Lower lobe of right lung (tissue), 2 donors: Measurements from ENCODE around the gene ZNF302. TPM values are rescaled to one million over a fixed set of nuclear protein-coding genes. Genes with fewer than 3 reads are reported as not detected.

Experiments
- ATAC-seq, 2 donors: fragments of 200-7000 bp; cut with Tn5 transposase; one replicate each; pipeline ENCODE4 v1.9.1; 2020 to 2022; ENCODE audit warnings: mild to moderate bottlenecking in 2 of 2, moderate library complexity in 2 of 2
- DNase-seq: peaks from one replicate; pipeline ENCODE4 v3.0.0-alpha.2; 2020
- H3K27ac ChIP-seq: fragments of 200-600 bp; one replicate; pipeline ENCODE4 v1.8.0; 2022
- H3K27me3 ChIP-seq: fragments of 200-600 bp; one replicate; pipeline ENCODE4 v1.8.0; 2022; ENCODE audit warnings: low read depth
- H3K36me3 ChIP-seq: fragments of 200-600 bp; one replicate; pipeline ENCODE4 v1.8.0; 2022; ENCODE audit warnings: mild to moderate bottlenecking
- H3K4me1 ChIP-seq: fragments of 200-600 bp; one replicate; pipeline ENCODE4 v1.8.0; 2022
- H3K4me3 ChIP-seq: fragments of 200-600 bp; one replicate; pipeline ENCODE4 v1.8.0; 2022; ENCODE audit warnings: mild to moderate bottlenecking
- H3K9me3 ChIP-seq: fragments of 200-600 bp; one replicate; pipeline ENCODE4 v1.8.0; 2022
- CTCF ChIP-seq: fragments of 200-600 bp; IDR thresholded peaks from one replicate; pipeline ENCODE4 v1.8.0; 2022; ENCODE audit warnings: antibody characterized with exemption, mild to moderate bottlenecking
- intact Hi-C: fragments of 100-400 bp; cut with DNase I; formaldehyde crosslinking; loops from one replicate; pipeline ENCODE4 v1.11.0; 2022
- total RNA-seq: library from RNA; stranded (reverse); fragmentation: NEBNext Ultra II Directional; extraction: Animal tissue kit (Norgen Biotek cat#: 25700); gene quantifications from one replicate; pipeline ENCODE4 v1.2.1, GENCODE V29; 2021
- donor health status: DM: no; HTN: yes; CAD: no; lungs with severe emphysema.

Gene ZNF302
- total RNA-seq, 1 donor from 2014 or later: 27.2 TPM

- H3K27ac ChIP-seq: no peak overlapping the region
- no peaks in the 10 kb centered on the region for H3K27me3 ChIP-seq
- no peak for DNase-seq
- no peaks in the 10 kb centered on the region for H3K4me1 ChIP-seq
- no peak overlapping the region for H3K4me3 ChIP-seq
- TF ChIP-seq CTCF: no peak
- no peaks in the 10 kb centered on the region for H3K36me3 ChIP-seq
- ATAC-seq: no peak
- intact Hi-C loops: no loop called here
- peaks cover 25% of the 10 kb centered on the region for H3K9me3 ChIP-seq
These were observed 12.9 kb downstream of the ZNF302 start for GRCh38 chr19:34690372-34690771.

GRCh38 chr19:34692549-34692948, 15.1 kb downstream of the ZNF302 start:
- no peaks in the 10 kb centered on the region for H3K36me3 ChIP-seq
- no peak for DNase-seq
- intact Hi-C loops: no loop called here
- H3K27me3 ChIP-seq: no peaks in the 10 kb centered on the region
- peaks cover 4% of the 10 kb centered on the region for H3K9me3 ChIP-seq
- no peak for ATAC-seq
- H3K4me1 ChIP-seq: no peaks in the 10 kb centered on the region
- TF ChIP-seq CTCF: no peak
- H3K4me3 ChIP-seq: no peak overlapping the region
- H3K27ac ChIP-seq: no peak overlapping the region

- Histone ChIP-seq H3K36me3 (no peaks in the 10 kb centered on the region), H3K27me3 (no peaks in the 10 kb centered on the region), H3K27ac (no peak overlapping the region), H3K9me3 (no peaks in the 10 kb centered on the region), H3K4me1 (no peaks in the 10 kb centered on the region), H3K4me3 (no peak overlapping the region)
- no peak for ATAC-seq
- intact Hi-C loops: no loop called here
- no peak for DNase-seq
- no peak for TF ChIP-seq CTCF
These were observed 30.2 kb downstream of the ZNF302 start for GRCh38 chr19:34707661-34708060.

- H3K4me1 ChIP-seq: no peaks in the 10 kb centered on the region
- peaks cover 10% of the 10 kb centered on the region for H3K9me3 ChIP-seq
- no peak overlapping the region for H3K4me3 ChIP-seq
- DNase-seq (no peak), ATAC-seq (no peak)
- no peak overlapping the region for H3K27ac ChIP-seq
- H3K36me3 ChIP-seq: no peaks in the 10 kb centered on the region
- H3K27me3 ChIP-seq: no peaks in the 10 kb centered on the region
- no peak for TF ChIP-seq CTCF
- intact Hi-C loops: loop anchor here (5.0 kb wide), 1 partner anchor 75 kb away; no protein-coding TSS in a partner anchor
These were observed 34.4 kb downstream of the ZNF302 start for GRCh38 chr19:34711890-34712289.

- Histone ChIP-seq H3K27me3 (no peaks in the 10 kb centered on the region), H3K27ac (no peak overlapping the region), H3K4me3 (no peak overlapping the region), H3K36me3 (no peaks in the 10 kb centered on the region), H3K9me3 (peaks cover 10% of the 10 kb centered on the region), H3K4me1 (no peaks in the 10 kb centered on the region)
- TF ChIP-seq CTCF: peak; percentile 82
- intact Hi-C loops: loop anchor here (5.0 kb wide), 1 partner anchor 75 kb away; no protein-coding TSS in a partner anchor
- DNase-seq: no peak
- ATAC-seq: peak; percentile 78 to 81
These were observed 35.1 kb downstream of the ZNF302 start for GRCh38 chr19:34712395-34713261.
